ENCODE data around the gene SLC5A11.
"Not testable (repeated sequence)": the region's sequence is repeated elsewhere in the genome, so short reads cannot be mapped to it uniquely, and the experiment has no call there.

Gene SLC5A11

GRCh38 chr16:24856871-24857270, 11.1 kb downstream of the SLC5A11 start:
- not testable (repeated sequence) for H3K27ac ChIP-seq (ENCODE audit: low read depth, low read length); H3K4me1 ChIP-seq (ENCODE audit: control insufficient read depth in 5 of 5, insufficient read depth in 5 of 5, low read length in 5 of 5)

GRCh38 chr16:24858219-24859041, 12.7 kb downstream of the SLC5A11 start:
- H3K27ac ChIP-seq (ENCODE audit: low read depth, low read length): no peak overlapping the region
- H3K9ac ChIP-seq (ENCODE audit: low read length in 5 of 5): no peak overlapping the region
- no peaks in the 10 kb centered on the region for H3K9me3 ChIP-seq (ENCODE audit: control insufficient read depth in 5 of 5, low read length in 5 of 5)
- no peaks in the 10 kb centered on the region for H3K36me3 ChIP-seq (ENCODE audit: control insufficient read depth in 5 of 5, insufficient read depth in 5 of 5, low read length in 5 of 5)
- no peak overlapping the region for H3K4me3 ChIP-seq (ENCODE audit: low read depth in 1 of 5, low read length in 5 of 5)
- H3K27me3 ChIP-seq (ENCODE audit: control insufficient read depth in 5 of 5, insufficient read depth in 4 of 5, low read length in 5 of 5): no peaks in the 10 kb centered on the region
- peaks cover 0 to 6% (median 0%) of the 10 kb centered on the region in 5 donors for H3K4me1 ChIP-seq (ENCODE audit: control insufficient read depth in 5 of 5, insufficient read depth in 5 of 5, low read length in 5 of 5)

More at GRCh38 chr16:24856871-24857270, 11.1 kb downstream of the SLC5A11 start:
- not testable (repeated sequence) for H3K36me3 ChIP-seq (ENCODE audit: control insufficient read depth in 5 of 5, insufficient read depth in 5 of 5, low read length in 5 of 5); H3K9ac ChIP-seq (ENCODE audit: low read length in 5 of 5); H3K27me3 ChIP-seq (ENCODE audit: control insufficient read depth in 5 of 5, insufficient read depth in 4 of 5, low read length in 5 of 5); H3K9me3 ChIP-seq (ENCODE audit: control insufficient read depth in 5 of 5, low read length in 5 of 5); H3K4me3 ChIP-seq (ENCODE audit: low read depth in 1 of 5, low read length in 5 of 5)

GRCh38 chr16:24861461-24861860, 15.7 kb downstream of the SLC5A11 start:
- no peak overlapping the region for H3K27ac ChIP-seq (ENCODE audit: low read depth, low read length)
- H3K27me3 ChIP-seq (ENCODE audit: control insufficient read depth in 5 of 5, insufficient read depth in 4 of 5, low read length in 5 of 5): no peaks in the 10 kb centered on the region
- H3K9ac ChIP-seq (ENCODE audit: low read length in 5 of 5): no peak overlapping the region
- no peaks in the 10 kb centered on the region for H3K4me1 ChIP-seq (ENCODE audit: control insufficient read depth in 5 of 5, insufficient read depth in 5 of 5, low read length in 5 of 5)
- no peaks in the 10 kb centered on the region for H3K36me3 ChIP-seq (ENCODE audit: control insufficient read depth in 5 of 5, insufficient read depth in 5 of 5, low read length in 5 of 5)
- H3K4me3 ChIP-seq (ENCODE audit: low read depth in 1 of 5, low read length in 5 of 5): no peak overlapping the region
- H3K9me3 ChIP-seq (ENCODE audit: control insufficient read depth in 5 of 5, low read length in 5 of 5): peaks cover 0 to 8% (median 2%) of the 10 kb centered on the region in 5 donors

GRCh38 chr16:24863582-24864437, 18.0 kb downstream of the SLC5A11 start:
- Histone ChIP-seq H3K27ac (ENCODE audit: low read depth, low read length) (no peak overlapping the region), H3K27me3 (ENCODE audit: control insufficient read depth in 5 of 5, insufficient read depth in 4 of 5, low read length in 5 of 5) (no peaks in the 10 kb centered on the region), H3K36me3 (ENCODE audit: control insufficient read depth in 5 of 5, insufficient read depth in 5 of 5, low read length in 5 of 5) (no peaks in the 10 kb centered on the region), H3K9ac (ENCODE audit: low read length in 5 of 5) (no peak overlapping the region), H3K4me3 (ENCODE audit: low read depth in 1 of 5, low read length in 5 of 5) (no peak overlapping the region), H3K4me1 (ENCODE audit: control insufficient read depth in 5 of 5, insufficient read depth in 5 of 5, low read length in 5 of 5) (no peaks in the 10 kb centered on the region), H3K9me3 (ENCODE audit: control insufficient read depth in 5 of 5, low read length in 5 of 5) (peaks cover 0 to 8% (median 2%) of the 10 kb centered on the region in 5 donors)

GRCh38 chr16:24869033-24869432, 23.3 kb downstream of the SLC5A11 start:
- Histone ChIP-seq H3K36me3 (ENCODE audit: control insufficient read depth in 5 of 5, insufficient read depth in 5 of 5, low read length in 5 of 5) (no peaks in the 10 kb centered on the region), H3K4me1 (ENCODE audit: control insufficient read depth in 5 of 5, insufficient read depth in 5 of 5, low read length in 5 of 5) (no peaks in the 10 kb centered on the region), H3K27me3 (ENCODE audit: control insufficient read depth in 5 of 5, insufficient read depth in 4 of 5, low read length in 5 of 5) (no peaks in the 10 kb centered on the region), H3K9me3 (ENCODE audit: control insufficient read depth in 5 of 5, low read length in 5 of 5) (peaks cover 0 to 6% (median 1%) of the 10 kb centered on the region in 5 donors), H3K9ac (ENCODE audit: low read length in 5 of 5) (no peak overlapping the region), H3K27ac (ENCODE audit: low read depth, low read length) (no peak overlapping the region), H3K4me3 (ENCODE audit: low read depth in 1 of 5, low read length in 5 of 5) (no peak overlapping the region)

GRCh38 chr16:24871891-24872290, 26.1 kb downstream of the SLC5A11 start:
- H3K27me3 ChIP-seq (ENCODE audit: control insufficient read depth in 5 of 5, insufficient read depth in 4 of 5, low read length in 5 of 5): no peaks in the 10 kb centered on the region

GRCh38 chr16:24873028-24873427, 27.3 kb downstream of the SLC5A11 start:
- Histone ChIP-seq H3K4me1 (ENCODE audit: control insufficient read depth in 5 of 5, insufficient read depth in 5 of 5, low read length in 5 of 5) (no peaks in the 10 kb centered on the region), H3K27me3 (ENCODE audit: control insufficient read depth in 5 of 5, insufficient read depth in 4 of 5, low read length in 5 of 5) (no peaks in the 10 kb centered on the region), H3K9me3 (ENCODE audit: control insufficient read depth in 5 of 5, low read length in 5 of 5) (no peaks in the 10 kb centered on the region), H3K4me3 (ENCODE audit: low read depth in 1 of 5, low read length in 5 of 5) (no peak overlapping the region), H3K9ac (ENCODE audit: low read length in 5 of 5) (no peak overlapping the region), H3K27ac (ENCODE audit: low read depth, low read length) (no peak overlapping the region), H3K36me3 (ENCODE audit: control insufficient read depth in 5 of 5, insufficient read depth in 5 of 5, low read length in 5 of 5) (no peaks in the 10 kb centered on the region)

More at GRCh38 chr16:24871891-24872290, 26.1 kb downstream of the SLC5A11 start:
- Histone ChIP-seq H3K4me3 (ENCODE audit: low read depth in 1 of 5, low read length in 5 of 5) (no peak overlapping the region), H3K27ac (ENCODE audit: low read depth, low read length) (no peak overlapping the region), H3K9me3 (ENCODE audit: control insufficient read depth in 5 of 5, low read length in 5 of 5) (no peaks in the 10 kb centered on the region), H3K4me1 (ENCODE audit: control insufficient read depth in 5 of 5, insufficient read depth in 5 of 5, low read length in 5 of 5) (no peaks in the 10 kb centered on the region), H3K9ac (ENCODE audit: low read length in 5 of 5) (no peak overlapping the region), H3K36me3 (ENCODE audit: control insufficient read depth in 5 of 5, insufficient read depth in 5 of 5, low read length in 5 of 5) (no peaks in the 10 kb centered on the region)

- no peak overlapping the region for H3K4me3 ChIP-seq (ENCODE audit: low read depth in 1 of 5, low read length in 5 of 5)
- H3K9ac ChIP-seq (ENCODE audit: low read length in 5 of 5): no peak overlapping the region
- no peak overlapping the region for H3K27ac ChIP-seq (ENCODE audit: low read depth, low read length)
- no peaks in the 10 kb centered on the region for H3K27me3 ChIP-seq (ENCODE audit: control insufficient read depth in 5 of 5, insufficient read depth in 4 of 5, low read length in 5 of 5)
- no peaks in the 10 kb centered on the region for H3K9me3 ChIP-seq (ENCODE audit: control insufficient read depth in 5 of 5, low read length in 5 of 5)
- H3K4me1 ChIP-seq (ENCODE audit: control insufficient read depth in 5 of 5, insufficient read depth in 5 of 5, low read length in 5 of 5): no peaks in the 10 kb centered on the region
- H3K36me3 ChIP-seq (ENCODE audit: control insufficient read depth in 5 of 5, insufficient read depth in 5 of 5, low read length in 5 of 5): no peaks in the 10 kb centered on the region
These were observed 29.7 kb downstream of the SLC5A11 start for GRCh38 chr16:24875466-24875865.

- no peak overlapping the region for H3K4me3 ChIP-seq (ENCODE audit: low read depth in 1 of 5, low read length in 5 of 5)
- no peaks in the 10 kb centered on the region for H3K27me3 ChIP-seq (ENCODE audit: control insufficient read depth in 5 of 5, insufficient read depth in 4 of 5, low read length in 5 of 5)
- no peaks in the 10 kb centered on the region for H3K9me3 ChIP-seq (ENCODE audit: control insufficient read depth in 5 of 5, low read length in 5 of 5)
- no peak overlapping the region for H3K27ac ChIP-seq (ENCODE audit: low read depth, low read length)
- H3K9ac ChIP-seq (ENCODE audit: low read length in 5 of 5): no peak overlapping the region
- H3K4me1 ChIP-seq (ENCODE audit: control insufficient read depth in 5 of 5, insufficient read depth in 5 of 5, low read length in 5 of 5): no peaks in the 10 kb centered on the region
- no peaks in the 10 kb centered on the region for H3K36me3 ChIP-seq (ENCODE audit: control insufficient read depth in 5 of 5, insufficient read depth in 5 of 5, low read length in 5 of 5)
These were observed 30.5 kb downstream of the SLC5A11 start for GRCh38 chr16:24876231-24876630.

GRCh38 chr16:24879684-24880083, 33.9 kb downstream of the SLC5A11 start:
- Histone ChIP-seq H3K9me3 (ENCODE audit: control insufficient read depth in 5 of 5, low read length in 5 of 5) (no peaks in the 10 kb centered on the region), H3K27ac (ENCODE audit: low read depth, low read length) (no peak overlapping the region), H3K4me1 (ENCODE audit: control insufficient read depth in 5 of 5, insufficient read depth in 5 of 5, low read length in 5 of 5) (no peaks in the 10 kb centered on the region), H3K9ac (ENCODE audit: low read length in 5 of 5) (no peak overlapping the region), H3K36me3 (ENCODE audit: control insufficient read depth in 5 of 5, insufficient read depth in 5 of 5, low read length in 5 of 5) (no peaks in the 10 kb centered on the region), H3K27me3 (ENCODE audit: control insufficient read depth in 5 of 5, insufficient read depth in 4 of 5, low read length in 5 of 5) (no peaks in the 10 kb centered on the region), H3K4me3 (ENCODE audit: low read depth in 1 of 5, low read length in 5 of 5) (no peak overlapping the region)

All from subcutaneous abdominal adipose tissue (tissue), 5 donors.